Liver (tissue), 9 donors: ENCODE measurements around the gene KIF26A. TPM values are rescaled to one million over a fixed set of nuclear protein-coding genes. Genes with fewer than 3 reads are reported as not detected.

ENCODE experiments used
- DNase-seq: peaks from one replicate; pipeline ENCODE4 v3.0.0-alpha.2; 2017; ENCODE audit warnings: low spot score
- H3K27ac ChIP-seq, 2 donors: one replicate each; pipeline ENCODE4 v1.7.0; 2013; ENCODE audit warnings: inconsistent platforms in 2 of 2, low read length in 2 of 2, control low read depth in 1 of 2, low read depth in 1 of 2, mild to moderate bottlenecking in 1 of 2
- H3K27me3 ChIP-seq, 4 donors: one replicate each; pipeline versions ENCODE4 v1.6.1 to v1.7.0; 2013; ENCODE audit warnings: low read length in 3 of 4, inconsistent platforms in 1 of 4, mild to moderate bottlenecking in 1 of 4, moderate library complexity in 1 of 4; ENCODE audit not compliant: control insufficient read depth in 4 of 4, insufficient read depth in 4 of 4
- H3K36me3 ChIP-seq, 4 donors: one replicate each; pipeline versions ENCODE4 v1.6.1 to v1.7.0; 2013; ENCODE audit warnings: low read length in 3 of 4, mild to moderate bottlenecking in 3 of 4, low read depth in 1 of 4, moderate library complexity in 1 of 4; ENCODE audit not compliant: control insufficient read depth in 4 of 4, insufficient read depth in 3 of 4
- H3K4me1 ChIP-seq, 4 donors: one replicate each; pipeline versions ENCODE4 v1.6.1 to v1.7.0; 2013; ENCODE audit warnings: low read length in 3 of 4, mild to moderate bottlenecking in 3 of 4, moderate library complexity in 1 of 4; ENCODE audit not compliant: control insufficient read depth in 4 of 4, insufficient read depth in 4 of 4
- H3K4me3 ChIP-seq, 3 donors: one replicate each; pipeline versions ENCODE4 v1.6.1 to v1.7.0; 2013; ENCODE audit warnings: low read length in 3 of 3, control low read depth in 1 of 3, low read depth in 1 of 3, mild to moderate bottlenecking in 1 of 3
- H3K9ac ChIP-seq, 2 donors: one replicate each; pipeline ENCODE4 v1.7.0; 2013; ENCODE audit warnings: low read length in 2 of 2, mild to moderate bottlenecking in 2 of 2, moderate library complexity in 2 of 2, control low read depth in 1 of 2, low read depth in 1 of 2
- H3K9me3 ChIP-seq, 4 donors: one replicate each; pipeline versions ENCODE4 v1.6.1 to v1.7.0; 2013; ENCODE audit warnings: low read length in 3 of 4; ENCODE audit not compliant: control insufficient read depth in 4 of 4
- ATF3 ChIP-seq: IDR thresholded peaks from 2 replicates; pipeline ENCODE4 v1.6.1; 2016; ENCODE audit warnings: antibody characterized with exemption
- CTCF ChIP-seq: fragments of 150-350 bp; IDR thresholded peaks from 2 replicates; pipeline ENCODE4 v1.5.1; 2017; ENCODE audit warnings: improper control_type of control experiment, low read depth, low read length; ENCODE audit not compliant: missing input control
- EGR1 ChIP-seq, 2 donors: IDR thresholded peaks; 2 replicates each; pipeline ENCODE4 v1.6.1; 2016 to 2018; ENCODE audit warnings: antibody characterized with exemption in 2 of 2, low read depth in 2 of 2
- FOXA1 ChIP-seq: IDR thresholded peaks from 2 replicates; pipeline ENCODE4 v1.6.1; 2016; ENCODE audit warnings: antibody characterized with exemption
- FOXA2 ChIP-seq: IDR thresholded peaks from 2 replicates; pipeline ENCODE4 v1.6.1; 2016; ENCODE audit warnings: antibody characterized with exemption
- GABPA ChIP-seq, 2 donors: IDR thresholded peaks in 1 of 2; conservative IDR thresholded peaks in 1 of 2; 2 replicates each; pipeline ENCODE4 v1.6.1; 2016; ENCODE audit warnings: antibody characterized with exemption in 2 of 2, mild to moderate bottlenecking in 1 of 2, moderate library complexity in 1 of 2
- HNF4A ChIP-seq, 2 donors: conservative IDR thresholded peaks; 2 replicates each; pipeline ENCODE4 v1.6.1; 2016; ENCODE audit warnings: antibody characterized with exemption in 2 of 2, mild to moderate bottlenecking in 2 of 2
- HNF4G ChIP-seq: IDR thresholded peaks from 2 replicates; pipeline ENCODE4 v1.6.1; 2016; ENCODE audit warnings: antibody characterized with exemption
- JUND ChIP-seq, 2 donors: IDR thresholded peaks; 2 replicates each; pipeline ENCODE4 v1.6.1; 2016; ENCODE audit warnings: antibody characterized with exemption in 2 of 2
- MAX ChIP-seq: IDR thresholded peaks from 2 replicates; pipeline ENCODE4 v1.6.1; 2016; ENCODE audit warnings: antibody characterized with exemption
- NR2F2 ChIP-seq: IDR thresholded peaks from 2 replicates; pipeline ENCODE4 v1.6.1; 2016; ENCODE audit warnings: antibody characterized with exemption
- RAD21 ChIP-seq, 2 donors: IDR thresholded peaks; 2 replicates each; pipeline ENCODE4 v1.6.1; 2016; ENCODE audit warnings: antibody characterized with exemption in 2 of 2, mild to moderate bottlenecking in 2 of 2
- REST ChIP-seq: IDR thresholded peaks from 2 replicates; pipeline ENCODE4 v1.6.1; 2016; ENCODE audit warnings: antibody characterized with exemption, mild to moderate bottlenecking
- RXRA ChIP-seq, 2 donors: IDR thresholded peaks; 2 replicates each; pipeline ENCODE4 v1.6.1; 2017 to 2018; ENCODE audit warnings: antibody characterized with exemption in 2 of 2, mild to moderate bottlenecking in 1 of 2
- SP1 ChIP-seq: IDR thresholded peaks from 2 replicates; pipeline ENCODE4 v1.6.1; 2018; ENCODE audit warnings: antibody characterized with exemption, mild to moderate bottlenecking
- TAF1 ChIP-seq: conservative IDR thresholded peaks from 2 replicates; pipeline ENCODE4 v1.6.1; 2016; ENCODE audit warnings: antibody characterized with exemption, mild to moderate bottlenecking
- YY1 ChIP-seq: IDR thresholded peaks from 2 replicates; pipeline ENCODE4 v1.6.1; 2016; ENCODE audit warnings: antibody characterized with exemption, mild to moderate bottlenecking
- ZBTB33 ChIP-seq: IDR thresholded peaks from 2 replicates; pipeline ENCODE4 v1.6.1; 2016; ENCODE audit warnings: antibody characterized with exemption
- WGBS: extraction: QIAGEN DNeasy Blood & Tissue Kit; methylation state at CpG from one replicate; pipeline ENCODE4 v1.1.7; 2013; 5-methylcytosine and 5-hydroxymethylcytosine counted together
- polyA plus RNA-seq, 2 donors: library from polyadenylated mRNA; stranded (reverse) in 1 of 2; unstranded in 1 of 2; fragments of 200-250 nt in 1 of 2; fragments of >200 nt in 1 of 2; fragmentation: Nextera tagmentation in 1 of 2; extraction: Ambion mirVana in 1 of 2; gene quantifications; one replicate each; pipeline versions ENCODE4 v1.2.1 to v1.2.3, GENCODE V29; 2013 to 2015
- total RNA-seq, 2 donors: library from RNA; depleted of rRNA; stranded (reverse); fragments of >200 nt; gene quantifications; one replicate each; pipeline ENCODE4 v1.2.3, GENCODE V29; 2014
- donor health status: healthy.
- donor health status: healthy.
- donor health status: healthy.
- donor health status: healthy.
- donor health status: healthy.

Gene KIF26A
- total and polyA plus RNA-seq, 4 donors, result 0.07 to 10.2 (median 1.3) TPM

DNA sequence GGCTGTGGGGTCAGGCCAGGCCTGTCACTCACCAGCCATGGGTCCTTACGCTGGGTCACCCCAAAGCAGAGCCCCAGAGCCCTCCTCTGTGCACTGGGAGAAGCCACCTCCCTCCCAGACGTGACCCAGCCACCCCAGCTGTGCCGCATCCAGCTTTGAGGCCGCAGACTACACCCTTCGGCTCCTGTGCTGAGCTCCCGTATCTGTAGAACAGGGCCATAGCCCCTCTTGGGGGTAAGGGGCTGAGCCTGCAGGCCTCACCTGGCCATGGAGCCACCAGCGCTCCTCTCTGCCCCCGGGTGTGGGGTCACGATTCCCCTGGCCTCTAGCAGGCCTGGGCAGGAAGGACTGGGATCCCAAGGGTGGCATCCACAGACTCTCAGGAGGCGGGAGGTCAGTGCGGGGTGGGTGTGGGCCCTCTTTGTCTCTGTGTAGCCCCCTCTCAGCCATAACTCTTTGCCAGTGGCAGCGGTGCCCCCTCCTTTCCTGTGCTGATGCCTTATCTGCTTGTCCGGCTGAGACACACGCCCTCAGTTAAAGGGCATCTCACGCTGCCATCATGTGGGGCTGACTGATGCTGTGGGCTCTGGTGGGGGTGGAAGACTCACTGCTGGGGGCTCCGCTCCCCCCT is 36.6 kb upstream of the KIF26A start:
- no peaks in the 10 kb centered on the region for H3K27me3 ChIP-seq
- H3K36me3 ChIP-seq, result peaks cover 0 to 17% (median 4%) of the 10 kb centered on the region in 4 donors
- TF ChIP-seq RXRA (IDR thresholded peaks at IDR 0.05) (no peak), REST (no peak), ATF3 (no peak), ZBTB33 (no peak), MAX (no peak), FOXA1 (no peak), HNF4G (no peak), TAF1 (no peak), NR2F2 (no peak), FOXA2 (no peak), YY1 (no peak), GABPA (IDR thresholded peaks at IDR 0.05 in 1 of 2, conservative IDR thresholded peaks at IDR 0.05 in 1 of 2) (no peak), HNF4A (conservative IDR thresholded peaks at IDR 0.05) (no peak), SP1 (no peak), EGR1 (IDR thresholded peaks at IDR 0.05; ENCODE audit: low read depth in 2 of 2) (no peak), RAD21 (IDR thresholded peaks at IDR 0.05) (no peak), JUND (IDR thresholded peaks at IDR 0.05) (no peak), CTCF (no peak)
- H3K27ac ChIP-seq, result no peak overlapping the region
- no peak overlapping the region for H3K9ac ChIP-seq
- no peak overlapping the region for H3K4me3 ChIP-seq
- H3K9me3 ChIP-seq, result no peaks in the 10 kb centered on the region
- WGBS, result 88% methylated on average over 16 of the region's 16 CpGs
- DNase-seq, result no peak
- no peaks in the 10 kb centered on the region for H3K4me1 ChIP-seq
